Activated CD4-positive, alpha-beta T cell treated with anti-CD3 and anti-CD28 coated beads, Interleukin-10, Interleukin-2, amounts not matched to agents 100 ng/mL and 50 ng/mL, durations not matched to agents 16 hours and 8 hours (primary cell): ENCODE data around the gene HOXA4.

Experiments used
- DNase-seq: peaks from one replicate; pipeline ENCODE4 v3.0.0-alpha.2; 2020

The HOXA4 gene

GRCh38 chr7:27168265-27168947 is 37.8 kb upstream of the HOXA4 start:
- DNase-seq = peak; percentile 39

- DNase-seq = no peak
Measured at GRCh38 chr7:27167916-27168264, 37.3 kb upstream of the HOXA4 start.

DNA sequence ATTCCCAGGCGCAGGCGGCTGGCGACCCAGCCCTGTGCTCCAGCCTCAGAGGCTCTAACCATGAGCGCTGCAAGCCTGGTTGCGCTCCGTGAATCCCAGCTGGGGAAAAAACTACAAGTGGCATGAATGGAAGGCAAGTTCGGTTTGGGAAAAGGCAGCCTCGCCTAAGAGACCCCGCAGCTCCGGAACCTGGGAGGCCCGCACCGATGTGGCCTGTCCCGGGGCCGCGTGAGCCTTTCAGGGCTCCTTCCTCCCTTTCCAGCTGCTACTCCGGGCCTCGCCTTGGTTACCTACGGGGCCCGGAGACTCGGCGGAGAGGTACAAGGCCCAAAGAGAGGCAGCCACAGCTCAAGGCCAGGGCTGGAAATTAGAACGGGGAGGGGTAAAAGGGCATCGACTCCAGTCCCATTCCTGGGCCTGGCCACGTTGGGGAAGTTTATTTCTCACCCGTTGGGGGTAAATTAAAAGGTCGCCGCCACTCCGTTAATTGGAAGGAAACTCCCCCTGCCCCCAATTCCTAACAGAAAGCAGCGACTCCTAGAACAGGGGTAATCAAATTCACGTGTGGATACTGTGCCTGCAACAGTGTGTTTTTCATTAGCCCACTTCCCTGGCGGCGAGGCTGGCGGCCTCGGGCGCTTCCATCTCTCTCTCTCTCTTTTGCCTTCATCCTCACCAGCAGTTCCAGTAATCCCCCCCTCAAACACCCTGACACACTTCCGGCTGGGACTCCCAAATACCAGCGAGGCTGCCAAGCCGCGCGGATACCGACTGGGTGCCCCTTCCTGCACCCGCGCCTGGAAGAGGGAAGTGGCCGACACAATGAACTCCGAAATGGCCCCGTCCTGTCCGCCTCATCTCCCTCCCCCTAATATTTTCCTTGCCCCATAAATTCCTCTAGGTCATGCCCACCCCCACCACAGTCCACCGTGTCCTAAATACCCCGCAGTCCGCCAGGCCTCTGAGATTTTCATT is 36.3 kb upstream of the HOXA4 start:
- no peak for DNase-seq

GRCh38 chr7:27165996-27166530 is 35.5 kb upstream of the HOXA4 start:
- DNase-seq = no peak

DNA sequence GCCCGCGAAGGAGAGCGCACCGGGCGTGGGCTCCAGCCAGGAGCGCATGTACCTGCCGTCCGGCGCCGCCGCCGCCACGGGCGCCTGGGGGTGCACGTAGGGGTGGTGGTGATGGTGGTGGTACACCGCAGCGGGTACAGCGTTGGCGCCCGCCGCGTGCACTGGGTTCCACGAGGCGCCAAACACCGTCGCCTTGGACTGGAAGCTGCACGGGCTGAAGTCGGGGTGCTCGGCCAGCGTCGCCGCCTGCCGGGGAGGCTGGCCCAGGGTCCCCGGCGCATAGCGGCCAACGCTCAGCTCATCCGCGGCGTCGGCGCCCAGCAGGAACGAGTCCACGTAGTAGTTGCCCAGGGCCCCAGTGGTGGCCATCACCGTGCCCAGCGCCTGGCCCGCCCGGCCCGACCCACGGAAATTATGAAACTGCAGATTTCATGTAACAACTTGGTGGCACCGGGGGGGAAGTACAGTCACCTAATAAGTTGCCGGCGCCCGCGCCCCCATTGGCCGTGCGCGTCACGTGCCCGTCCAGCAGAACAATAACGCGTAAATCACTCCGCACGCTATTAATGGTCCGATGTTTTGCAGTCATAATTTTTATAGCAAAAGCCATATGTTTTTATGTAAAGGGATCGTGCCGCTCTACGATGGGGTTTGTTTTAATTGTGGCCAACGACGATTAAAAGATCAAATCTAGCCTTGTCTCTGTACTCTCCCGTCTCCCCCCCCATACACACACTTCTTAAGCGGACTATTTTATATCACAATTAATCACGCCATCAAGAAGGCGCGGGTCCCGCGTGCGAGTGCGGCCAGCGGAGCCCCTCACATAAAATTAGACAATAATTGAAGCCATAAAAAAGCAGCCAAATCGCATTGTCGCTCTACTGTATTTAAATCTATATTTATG is 34.8 kb upstream of the HOXA4 start, which contains the start of gene HOXA9:
Gene HOXA9 (minus strand): TSS at position 449 of the 907 bp plus-strand sequence. CDS start 80 bp downstream, at position 369.
- DNase-seq = no peak

- no peak for DNase-seq
Measured at GRCh38 chr7:27164367-27165088, 34.0 kb upstream of the HOXA4 start.

DNA sequence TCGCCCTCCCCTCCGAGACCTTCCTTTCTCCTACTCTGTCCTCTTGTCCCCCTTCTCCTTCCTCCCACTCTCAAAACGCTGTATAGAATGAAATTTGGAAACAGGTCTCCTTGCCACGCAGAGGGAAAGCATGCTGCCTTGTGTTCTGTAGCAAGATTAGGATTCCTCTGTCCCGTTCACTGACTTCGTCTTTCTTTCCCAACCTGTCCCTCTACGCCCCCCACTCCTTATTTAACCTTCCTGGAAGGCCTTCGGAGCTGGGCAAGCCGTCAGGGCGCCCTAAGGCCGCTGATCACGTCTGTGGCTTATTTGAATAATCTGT is 33.4 kb upstream of the HOXA4 start:
- no peak for DNase-seq

DNA sequence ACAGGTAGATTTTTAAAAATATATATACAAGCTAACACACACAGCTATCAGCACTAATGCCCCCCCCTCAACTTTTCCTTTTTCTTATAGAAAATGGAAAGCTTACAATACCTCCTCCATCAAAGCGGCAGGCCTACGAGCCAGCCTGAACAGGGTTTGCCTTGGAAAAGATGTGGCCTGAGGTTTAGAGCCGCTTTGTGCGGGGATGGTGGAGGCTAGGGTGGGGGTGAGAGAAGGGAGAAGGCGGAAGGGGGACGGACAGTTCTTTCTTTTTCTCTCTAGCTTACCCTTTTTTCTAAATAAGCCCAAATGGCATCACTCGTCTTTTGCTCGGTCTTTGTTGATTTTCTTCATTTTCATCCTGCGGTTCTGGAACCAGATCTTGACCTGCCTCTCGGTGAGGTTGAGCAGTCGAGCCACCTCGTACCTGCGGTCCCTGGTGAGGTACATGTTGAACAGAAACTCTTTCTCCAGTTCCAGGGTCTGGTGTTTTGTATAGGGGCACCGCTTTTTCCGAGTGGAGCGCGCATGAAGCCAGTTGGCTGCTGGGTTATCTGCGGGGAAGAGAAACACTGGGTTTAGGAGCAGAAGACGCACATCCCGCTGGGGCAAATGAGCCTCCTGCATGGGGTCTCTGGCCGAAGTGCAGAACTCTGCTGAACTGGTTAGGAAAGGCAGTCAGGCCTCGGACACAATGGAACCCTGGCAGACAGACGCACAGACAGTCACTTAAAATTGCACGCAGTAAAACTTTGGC is 32.9 kb upstream of the HOXA4 start:
- no peak for DNase-seq

DNA sequence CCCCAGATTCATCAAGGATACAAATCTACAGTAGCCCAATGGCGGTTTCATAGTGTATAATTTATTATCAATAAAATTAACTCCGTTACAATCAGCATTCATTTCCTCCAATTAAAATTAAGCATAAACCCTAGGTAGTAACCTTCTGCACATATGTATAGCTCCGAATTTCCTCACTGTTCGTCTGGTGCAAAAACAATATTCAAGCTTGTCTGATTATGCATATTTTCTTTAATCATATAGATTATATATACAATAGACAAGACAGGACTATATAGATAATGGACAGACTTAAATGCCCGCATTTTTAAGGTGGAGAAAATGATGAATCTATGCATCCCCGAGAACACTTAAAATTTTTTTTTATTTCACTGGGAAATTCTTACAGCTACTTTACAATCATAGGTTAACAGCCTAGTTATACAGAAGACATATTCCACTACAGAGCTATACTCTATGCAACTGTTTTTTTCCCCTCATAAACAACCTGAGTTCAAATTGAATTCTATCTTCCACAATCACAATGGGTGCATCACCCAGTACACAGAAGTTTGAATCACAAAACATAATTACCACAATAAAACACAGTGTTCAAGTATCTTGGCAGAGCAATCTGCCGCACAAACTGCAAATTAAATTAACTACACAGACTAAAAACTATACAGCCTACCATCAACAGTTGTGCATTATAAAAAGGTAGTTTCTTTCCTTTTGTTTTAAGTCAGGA is 32.2 kb upstream of the HOXA4 start:
- no peak for DNase-seq

GRCh38 chr7:27161721-27162560 is 31.4 kb upstream of the HOXA4 start:
- no peak for DNase-seq

GRCh38 chr7:27161214-27161720 is 30.7 kb upstream of the HOXA4 start:
- DNase-seq = no peak

DNA sequence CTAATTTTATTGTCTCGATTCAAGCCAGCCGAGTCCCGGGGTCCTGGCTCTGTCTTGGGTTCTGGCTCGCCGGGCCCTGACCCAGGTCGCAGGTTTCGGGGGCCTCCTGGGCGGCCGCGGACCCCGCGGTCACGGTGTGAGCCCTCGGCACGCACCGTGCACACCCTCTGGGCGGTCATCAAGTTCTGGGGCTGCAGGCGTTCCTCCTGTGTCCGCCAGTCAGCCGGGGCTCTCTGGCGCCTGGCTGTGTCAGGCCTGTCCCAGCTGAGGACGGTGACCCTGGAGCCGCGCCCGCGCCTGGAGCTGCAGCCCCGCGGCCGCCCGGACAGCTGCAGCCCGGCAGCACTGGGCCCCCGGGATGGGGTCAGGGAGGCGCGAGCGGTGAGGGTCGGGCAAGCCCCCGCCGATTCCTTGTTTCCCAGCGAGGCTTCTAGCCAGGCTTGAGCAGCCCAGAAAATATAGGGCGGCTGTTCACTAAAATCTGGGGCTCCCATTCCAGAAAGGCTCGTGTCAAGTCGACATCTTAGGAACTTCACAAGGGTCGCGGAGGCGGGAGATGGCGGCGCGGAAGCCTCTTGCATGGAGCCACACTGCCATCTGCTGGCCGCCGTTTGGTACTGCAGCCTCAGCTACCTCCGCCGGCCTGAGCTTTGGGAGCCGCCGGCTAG is 30.1 kb upstream of the HOXA4 start:
- peak; percentile 83 for DNase-seq

DNA sequence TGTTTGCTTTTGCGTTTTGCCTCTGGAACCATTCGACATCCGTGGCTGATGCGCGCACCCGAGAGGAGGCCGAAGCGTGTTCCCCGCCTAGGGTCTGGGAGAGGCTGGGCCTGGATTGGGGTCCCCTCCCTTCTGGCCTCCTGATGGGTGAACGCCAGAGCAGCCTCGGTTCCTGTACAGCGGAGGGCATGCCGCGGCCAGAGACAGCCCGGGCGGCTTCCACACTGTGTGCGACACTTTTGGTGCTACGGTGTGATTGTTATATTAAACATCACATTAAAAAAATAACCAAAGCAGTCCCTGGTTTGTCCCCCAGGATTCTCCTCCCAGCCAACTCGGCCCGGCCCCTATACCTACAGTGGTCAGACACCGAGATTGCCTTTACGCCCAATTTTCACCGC is 29.6 kb upstream of the HOXA4 start:
- no peak for DNase-seq

- DNase-seq = no peak
Measured at GRCh38 chr7:27159266-27160144, 28.9 kb upstream of the HOXA4 start.

GRCh38 chr7:27158436-27159265 is 28.1 kb upstream of the HOXA4 start:
- no peak for DNase-seq

DNA sequence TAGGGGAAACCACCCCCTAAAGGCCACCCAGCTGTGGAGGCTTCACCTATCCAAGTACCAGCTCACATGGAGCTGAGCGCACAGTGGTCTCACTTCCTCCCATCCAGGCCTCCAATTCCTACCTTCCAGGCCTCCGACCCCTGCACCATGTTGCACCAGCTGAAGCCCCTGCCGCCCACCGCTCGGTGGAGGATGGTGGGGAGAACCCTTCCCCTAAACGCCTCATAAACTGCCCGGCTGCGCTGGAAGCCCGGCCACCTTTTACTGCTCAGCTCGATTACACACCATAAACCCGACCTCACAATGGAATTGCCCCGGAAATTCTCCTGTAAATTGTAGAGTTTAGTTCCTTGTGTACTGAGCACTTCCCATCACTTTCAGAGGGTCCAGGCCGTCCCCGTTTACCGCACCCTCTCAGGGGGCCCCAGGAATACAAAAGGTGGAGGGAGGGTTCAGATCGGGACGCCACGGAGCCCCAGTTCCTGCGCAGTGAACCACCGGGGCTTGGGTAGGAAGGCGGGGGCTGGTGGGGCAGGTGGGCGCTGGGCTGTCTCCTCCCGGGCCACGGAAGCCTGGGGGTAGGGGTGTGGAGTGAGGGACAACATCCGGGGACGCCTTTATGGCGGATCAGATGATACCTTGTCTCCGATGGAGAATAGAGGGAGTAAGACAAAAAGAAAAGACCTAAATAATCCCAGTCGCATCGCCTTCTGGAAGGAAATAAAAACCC is 27.3 kb upstream of the HOXA4 start:
- no peak for DNase-seq
